SU-DHL-6 (cell line): ENCODE measurements around the gene ARX.

Experiments
- H2AFZ ChIP-seq: fragments of 200-600 bp; sonication (generic); 2 replicates; pipeline ENCODE4 v1.6.1; 2014; ENCODE audit warnings: low read depth, mild to moderate bottlenecking, moderate library complexity, mixed read lengths, antibody characterized with exemption, low read length; ENCODE audit not compliant: severe bottlenecking
- H3F3A ChIP-seq: fragments of 200-600 bp; shearing (Covaris generic); 2 replicates; pipeline ENCODE4 v1.6.0; 2016; ENCODE audit warnings: antibody characterized with exemption, mild to moderate bottlenecking; ENCODE audit not compliant: insufficient read depth
- H3K27ac ChIP-seq: fragments of 200-600 bp; sonication (generic); 2 replicates; pipeline ENCODE4 v1.5.1; 2016; ENCODE audit warnings: low read depth, mild to moderate bottlenecking, low read length, moderate library complexity, mixed read lengths
- H3K27me3 ChIP-seq: fragments of 200-600 bp; sonication (generic), shearing (Covaris generic); 2 replicates; pipeline ENCODE4 v1.6.0; 2014; ENCODE audit warnings: mild to moderate bottlenecking, low read length
- H3K36me3 ChIP-seq: fragments of 200-600 bp; sonication (generic); 2 replicates; pipeline ENCODE4 v1.6.1; 2014; ENCODE audit warnings: mild to moderate bottlenecking, low read length, mixed read lengths
- H3K4me2 ChIP-seq: fragments of 300-600, 200-600 bp; shearing (Covaris generic), sonication (generic); 2 replicates; pipeline ENCODE4 v1.6.0; 2014; ENCODE audit warnings: low read length, low read depth, mild to moderate bottlenecking; ENCODE audit not compliant: poor library complexity, severe bottlenecking
- H3K4me3 ChIP-seq: fragments of 200-600 bp; sonication (generic); 2 replicates; pipeline ENCODE4 v1.5.1; 2014; ENCODE audit warnings: antibody characterized with exemption, low read length, mild to moderate bottlenecking, mixed read lengths; ENCODE audit not compliant: insufficient read depth, poor library complexity, severe bottlenecking
- H3K79me2 ChIP-seq: fragments of 200-600 bp; sonication (generic); 2 replicates; pipeline ENCODE4 v1.6.1; 2014; ENCODE audit warnings: mild to moderate bottlenecking, low read length, moderate library complexity; ENCODE audit not compliant: insufficient read depth
- H3K9ac ChIP-seq: fragments of 200-600 bp; sonication (generic); 2 replicates; pipeline ENCODE4 v1.7.0; 2014; ENCODE audit warnings: mild to moderate bottlenecking, low read length
- H3K9me2 ChIP-seq: fragments of 200-600 bp; sonication (generic); replicated peaks from 2 replicates; pipeline ENCODE4 v1.6.1; 2014; ENCODE audit warnings: low read length; ENCODE audit not compliant: insufficient read depth
- H3K9me3 ChIP-seq: fragments of 200-600 bp; sonication (generic); 2 replicates; pipeline ENCODE4 v1.6.1; 2014; ENCODE audit warnings: low read length, mixed read lengths; ENCODE audit not compliant: insufficient read depth
- H4K20me1 ChIP-seq: fragments of 200-600 bp; sonication (generic); 2 replicates; pipeline ENCODE4 v1.6.1; 2014; ENCODE audit warnings: low read depth, mild to moderate bottlenecking, antibody characterized with exemption, low read length, moderate library complexity, mixed read lengths
- EZH2phosphoT487 ChIP-seq: fragments of 200-600 bp; sonication (generic), shearing (Covaris generic); conservative IDR thresholded peaks from 2 replicates; pipeline ENCODE4 v1.6.1; 2018; ENCODE audit warnings: mild to moderate bottlenecking, antibody characterized with exemption, low read length, moderate library complexity, mixed read lengths
- TF ChIP-seq, protein P1 (sequence below): fragments of 200-600 bp; sonication (generic); IDR thresholded peaks from one replicate; pipeline ENCODE4 v1.5.1; 2017; ENCODE audit warnings: antibody characterized with exemption, mild to moderate bottlenecking, low read length, moderate library complexity; ENCODE audit not compliant: insufficient read depth, poor library complexity, severe bottlenecking

Gene ARX

DNA sequence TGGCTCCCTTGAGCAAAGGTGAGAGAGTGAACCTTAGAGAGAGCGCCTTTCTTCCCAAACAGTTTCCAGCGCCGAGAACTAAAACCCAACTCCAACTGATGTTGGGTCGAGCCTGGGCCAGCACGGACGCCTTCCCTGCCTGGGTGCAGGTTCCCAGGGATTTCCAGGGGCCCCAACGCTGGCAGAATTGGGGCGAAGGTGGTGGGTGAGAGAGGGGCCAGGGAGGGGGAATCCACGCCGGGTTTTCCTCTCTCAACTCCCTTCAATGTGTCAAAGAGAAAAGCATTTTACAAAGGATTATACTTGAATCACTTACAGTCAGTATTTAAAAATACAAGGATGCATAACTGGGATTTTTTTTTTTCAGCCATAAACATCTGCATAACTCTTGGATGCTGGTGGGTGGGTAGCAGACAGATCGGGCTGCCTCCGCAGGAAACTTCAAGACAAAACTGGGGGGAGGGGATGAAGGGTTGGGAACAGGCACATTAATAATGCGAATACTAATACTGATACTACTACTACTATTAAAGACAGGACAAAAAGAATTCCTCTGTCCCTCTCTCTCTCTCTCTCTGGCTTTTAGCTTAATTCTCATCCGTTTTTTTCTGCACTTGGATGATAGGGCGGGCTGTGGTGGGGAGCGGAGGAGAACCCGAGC is 1.3 kb upstream of the ARX start:
- Histone ChIP-seq H4K20me1 (no peaks in the 10 kb centered on the region), H3K4me2 (no peak overlapping the region), H3K36me3 (no peaks in the 10 kb centered on the region)

GRCh38 chrX:25016361-25016671 is 551 bp upstream of the ARX start:
- Histone ChIP-seq H3K79me2 (no peaks in the 10 kb centered on the region), H3F3A (no peaks in the 10 kb centered on the region), H2AFZ (no peak overlapping the region), H3K4me2 (no peak overlapping the region), H3K27ac (no peak overlapping the region), H3K9ac (no peak overlapping the region), H3K4me3 (no peak overlapping the region), H4K20me1 (no peaks in the 10 kb centered on the region), H3K27me3 (no peaks in the 10 kb centered on the region), H3K36me3 (no peaks in the 10 kb centered on the region), H3K9me2 (no peaks in the 10 kb centered on the region), H3K9me3 (no peaks in the 10 kb centered on the region)
- no peak for TF ChIP-seq EZH2phosphoT487
- TF ChIP-seq, protein P1, sequence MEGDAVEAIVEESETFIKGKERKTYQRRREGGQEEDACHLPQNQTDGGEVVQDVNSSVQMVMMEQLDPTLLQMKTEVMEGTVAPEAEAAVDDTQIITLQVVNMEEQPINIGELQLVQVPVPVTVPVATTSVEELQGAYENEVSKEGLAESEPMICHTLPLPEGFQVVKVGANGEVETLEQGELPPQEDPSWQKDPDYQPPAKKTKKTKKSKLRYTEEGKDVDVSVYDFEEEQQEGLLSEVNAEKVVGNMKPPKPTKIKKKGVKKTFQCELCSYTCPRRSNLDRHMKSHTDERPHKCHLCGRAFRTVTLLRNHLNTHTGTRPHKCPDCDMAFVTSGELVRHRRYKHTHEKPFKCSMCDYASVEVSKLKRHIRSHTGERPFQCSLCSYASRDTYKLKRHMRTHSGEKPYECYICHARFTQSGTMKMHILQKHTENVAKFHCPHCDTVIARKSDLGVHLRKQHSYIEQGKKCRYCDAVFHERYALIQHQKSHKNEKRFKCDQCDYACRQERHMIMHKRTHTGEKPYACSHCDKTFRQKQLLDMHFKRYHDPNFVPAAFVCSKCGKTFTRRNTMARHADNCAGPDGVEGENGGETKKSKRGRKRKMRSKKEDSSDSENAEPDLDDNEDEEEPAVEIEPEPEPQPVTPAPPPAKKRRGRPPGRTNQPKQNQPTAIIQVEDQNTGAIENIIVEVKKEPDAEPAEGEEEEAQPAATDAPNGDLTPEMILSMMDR, result no peak

More for the DNA sequence above, 1.3 kb upstream of the ARX start:
- Histone ChIP-seq H3K27ac (no peak overlapping the region), H3K9ac (no peak overlapping the region), H3K4me3 (no peak overlapping the region), H3F3A (no peaks in the 10 kb centered on the region), H3K27me3 (no peaks in the 10 kb centered on the region), H2AFZ (no peak overlapping the region), H3K9me2 (no peaks in the 10 kb centered on the region), H3K79me2 (no peaks in the 10 kb centered on the region), H3K9me3 (no peaks in the 10 kb centered on the region)
- TF ChIP-seq, protein P1, result no peak
- TF ChIP-seq EZH2phosphoT487, result no peak

- H3K9me2 ChIP-seq, result no peaks in the 10 kb centered on the region
These were observed 1.4 kb downstream of the ARX start for GRCh38 chrX:25014366-25014838.

More at GRCh38 chrX:25014366-25014838, 1.4 kb downstream of the ARX start:
- no peak overlapping the region for H3K4me3 ChIP-seq
- no peak overlapping the region for H3K27ac ChIP-seq
- TF ChIP-seq, protein P1, result no peak
- TF ChIP-seq EZH2phosphoT487, result no peak
- H3F3A ChIP-seq, result no peaks in the 10 kb centered on the region
- H2AFZ ChIP-seq, result no peak overlapping the region
- H3K9me3 ChIP-seq, result no peaks in the 10 kb centered on the region
- peak overlapping the region; percentile 46 for H3K4me2 ChIP-seq
- H3K27me3 ChIP-seq, result no peaks in the 10 kb centered on the region
- H4K20me1 ChIP-seq, result no peaks in the 10 kb centered on the region
- no peaks in the 10 kb centered on the region for H3K36me3 ChIP-seq
- no peaks in the 10 kb centered on the region for H3K79me2 ChIP-seq
- no peak overlapping the region for H3K9ac ChIP-seq
